OCI-LY7 (cell line): ENCODE results near the gene AGTR1.

Experiments used
- EZH2phosphoT487 ChIP-seq: fragments of 200-600 bp; sonication (generic); IDR thresholded peaks from 2 replicates; pipeline ENCODE4 v1.6.1; 2018; ENCODE audit warnings: low read depth, borderline replicate concordance, mild to moderate bottlenecking, mixed run types, antibody characterized with exemption, low read length, moderate library complexity, mixed read lengths
- TF ChIP-seq, protein P1 (sequence below): fragments of 200-600 bp; sonication (generic); conservative IDR thresholded peaks from 2 replicates; pipeline ENCODE4 v1.5.1; 2014; ENCODE audit warnings: mild to moderate bottlenecking, antibody characterized with exemption, low read length, moderate library complexity, mixed read lengths

- TF ChIP-seq, protein P1, sequence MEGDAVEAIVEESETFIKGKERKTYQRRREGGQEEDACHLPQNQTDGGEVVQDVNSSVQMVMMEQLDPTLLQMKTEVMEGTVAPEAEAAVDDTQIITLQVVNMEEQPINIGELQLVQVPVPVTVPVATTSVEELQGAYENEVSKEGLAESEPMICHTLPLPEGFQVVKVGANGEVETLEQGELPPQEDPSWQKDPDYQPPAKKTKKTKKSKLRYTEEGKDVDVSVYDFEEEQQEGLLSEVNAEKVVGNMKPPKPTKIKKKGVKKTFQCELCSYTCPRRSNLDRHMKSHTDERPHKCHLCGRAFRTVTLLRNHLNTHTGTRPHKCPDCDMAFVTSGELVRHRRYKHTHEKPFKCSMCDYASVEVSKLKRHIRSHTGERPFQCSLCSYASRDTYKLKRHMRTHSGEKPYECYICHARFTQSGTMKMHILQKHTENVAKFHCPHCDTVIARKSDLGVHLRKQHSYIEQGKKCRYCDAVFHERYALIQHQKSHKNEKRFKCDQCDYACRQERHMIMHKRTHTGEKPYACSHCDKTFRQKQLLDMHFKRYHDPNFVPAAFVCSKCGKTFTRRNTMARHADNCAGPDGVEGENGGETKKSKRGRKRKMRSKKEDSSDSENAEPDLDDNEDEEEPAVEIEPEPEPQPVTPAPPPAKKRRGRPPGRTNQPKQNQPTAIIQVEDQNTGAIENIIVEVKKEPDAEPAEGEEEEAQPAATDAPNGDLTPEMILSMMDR = no peak
- no peak for TF ChIP-seq EZH2phosphoT487
These were observed 74.7 kb downstream of the AGTR1 start for GRCh38 chr3:148772361-148772760.
